HG02970 (cell line): Measurements from ENCODE around the gene COMT.
"Not testable (repeated sequence)": the region's sequence is repeated elsewhere in the genome, so short reads cannot be mapped to it uniquely, and the experiment has no call there.

Experiments used
- ATAC-seq: cut with Tn5 transposase; IDR thresholded peaks from one replicate; pipeline ENCODE4 v1.9.1; 2021; ENCODE audit warnings: mild to moderate bottlenecking, moderate library complexity, moderate number of reproducible peaks; ENCODE audit not compliant: unreplicated experiment, low FRiP score

Gene COMT

DNA sequence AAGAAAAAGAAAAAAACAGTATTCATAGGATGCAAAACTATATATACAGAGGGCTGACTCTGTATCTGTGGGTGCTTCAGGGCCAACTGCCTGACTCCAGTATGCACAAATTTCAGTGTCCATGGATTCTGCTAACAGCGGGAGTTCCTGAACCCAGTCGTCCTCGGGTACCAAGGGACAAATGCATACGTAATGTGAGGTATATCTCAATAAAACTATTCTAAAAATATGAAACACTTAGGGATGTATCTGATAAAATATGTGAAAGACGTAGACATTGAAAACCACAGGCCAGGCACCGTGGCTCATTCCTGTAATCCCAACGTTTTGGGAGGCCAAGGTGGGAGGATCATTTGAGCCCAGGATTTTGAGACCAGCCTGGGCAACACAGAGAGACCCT is 13.9 kb upstream of the COMT start:
- no peak for ATAC-seq

DNA sequence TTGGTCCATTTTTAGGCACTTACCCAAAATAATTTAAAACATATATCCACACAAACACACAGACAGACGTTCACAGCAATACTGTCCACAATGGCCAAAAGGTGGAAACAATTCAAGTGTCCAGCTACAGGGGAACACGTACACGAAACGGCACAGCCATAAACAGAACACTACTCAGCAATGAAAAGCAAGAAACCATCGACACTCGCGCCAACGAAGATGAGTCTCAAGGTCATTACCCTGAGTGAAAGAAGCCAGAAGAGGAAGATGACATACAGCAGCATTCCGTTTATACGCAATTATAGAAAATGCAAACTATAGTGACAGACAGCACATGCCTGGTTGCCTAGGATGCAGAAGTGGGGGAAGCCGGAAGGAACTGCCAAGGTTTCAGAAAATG is 13.4 kb upstream of the COMT start:
- ATAC-seq = no peak

DNA sequence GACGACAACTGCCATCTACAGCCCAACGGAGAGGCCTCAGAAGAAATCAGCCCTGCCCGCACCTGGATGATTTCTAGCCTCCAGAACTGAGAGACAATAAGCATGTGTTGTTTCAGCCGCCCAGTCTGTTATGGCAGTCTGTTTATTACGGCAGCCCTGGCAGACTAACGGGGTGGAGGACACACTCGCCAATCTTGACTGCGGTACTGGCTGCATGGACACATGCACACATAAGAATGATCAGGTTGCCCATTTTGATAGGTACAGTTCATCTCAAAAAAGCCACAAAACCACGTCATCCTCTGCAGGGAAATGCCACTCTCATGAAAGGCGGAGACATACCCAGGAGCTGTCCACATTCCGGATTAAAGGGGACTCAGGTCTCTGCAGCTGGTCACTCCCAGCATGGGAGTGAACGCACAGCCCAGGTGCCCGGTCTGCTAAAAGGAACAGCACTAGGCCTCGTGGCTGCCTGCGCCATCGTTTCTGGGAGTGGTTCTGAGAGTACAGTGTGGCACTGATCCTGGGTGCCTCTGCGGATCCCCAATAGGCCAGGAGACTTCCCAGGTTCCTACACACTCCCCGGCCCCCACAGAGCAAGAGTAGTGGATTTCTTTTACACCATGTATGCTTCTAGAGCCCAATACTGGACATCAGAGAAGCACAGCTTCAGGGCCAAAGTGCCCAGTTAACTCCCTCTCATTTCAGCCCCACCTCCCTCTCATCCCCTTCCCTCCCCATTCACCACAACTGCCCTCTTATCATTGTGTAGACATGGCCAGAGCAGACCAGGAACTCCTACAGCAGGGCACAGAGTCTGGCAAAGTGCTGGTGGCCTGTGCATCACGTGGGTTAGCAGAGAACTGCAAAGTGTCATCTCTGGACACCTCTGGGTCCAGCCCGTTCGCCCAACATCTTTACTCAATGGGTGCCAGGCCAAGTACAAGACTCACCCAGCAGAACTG is 11.7 kb upstream of the COMT start:
- ATAC-seq = no peak

- no peak for ATAC-seq
Measured at GRCh38 chr22:19930551-19931486, 10.8 kb upstream of the COMT start.

DNA sequence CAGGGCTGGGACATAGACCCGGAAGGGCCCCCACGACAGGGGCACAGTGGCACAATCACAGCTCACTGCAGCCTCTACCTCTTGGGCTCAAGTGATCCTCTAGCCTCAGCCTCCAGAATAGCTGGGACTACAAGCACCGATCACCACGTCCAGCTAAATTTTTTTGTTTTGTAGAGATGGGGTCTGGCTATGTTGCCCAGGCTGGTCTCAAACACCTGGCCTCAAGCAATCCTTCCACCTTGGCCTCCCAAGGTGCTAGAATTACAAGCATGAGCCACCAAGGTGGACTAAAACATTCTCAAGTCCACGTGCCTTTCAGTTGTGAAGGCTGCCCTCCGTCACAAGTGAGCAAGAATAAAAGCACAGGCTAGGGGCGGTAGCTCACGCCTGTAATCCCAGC is 10.1 kb upstream of the COMT start:
- ATAC-seq = no peak

DNA sequence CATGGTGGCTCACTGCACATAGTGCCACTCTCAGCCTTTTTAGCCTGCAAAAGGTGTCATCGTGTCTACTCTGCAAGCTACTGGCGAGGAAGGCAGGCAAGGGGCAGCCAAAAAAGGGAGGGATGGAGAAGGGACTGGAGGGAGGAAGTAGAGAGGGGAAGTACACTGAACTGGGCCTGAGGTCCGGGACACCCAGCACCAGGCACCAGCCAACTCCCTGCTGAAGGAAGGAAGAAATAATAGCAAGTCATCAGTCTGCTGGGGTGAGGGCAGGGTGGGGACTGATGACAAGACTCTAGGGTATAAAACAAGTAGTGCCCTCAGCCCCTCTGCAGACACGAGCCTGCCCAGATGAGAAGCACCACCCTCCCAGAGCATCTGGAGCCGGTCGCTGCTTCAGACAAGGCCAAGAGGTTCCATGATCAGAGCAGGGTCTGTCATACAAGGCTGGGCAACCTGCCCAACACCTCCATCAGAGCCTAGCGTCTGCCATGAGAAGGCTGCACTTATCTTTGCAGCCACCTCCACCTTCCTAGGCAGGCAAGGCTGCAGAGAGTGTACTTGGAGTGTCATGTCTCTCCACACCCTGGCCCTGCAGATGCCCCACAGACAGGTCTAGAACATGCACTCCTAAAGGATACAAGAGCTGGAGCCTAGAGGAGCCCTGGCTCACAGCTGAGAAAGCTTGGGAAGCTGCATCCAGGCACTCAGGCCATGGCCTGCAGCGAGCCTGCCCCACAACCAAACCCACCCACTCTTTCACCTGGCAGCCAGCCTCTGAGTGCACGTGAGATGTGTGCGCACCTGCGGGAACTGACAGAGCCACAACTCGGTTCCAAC is 9.0 kb upstream of the COMT start:
- ATAC-seq = no peak

DNA sequence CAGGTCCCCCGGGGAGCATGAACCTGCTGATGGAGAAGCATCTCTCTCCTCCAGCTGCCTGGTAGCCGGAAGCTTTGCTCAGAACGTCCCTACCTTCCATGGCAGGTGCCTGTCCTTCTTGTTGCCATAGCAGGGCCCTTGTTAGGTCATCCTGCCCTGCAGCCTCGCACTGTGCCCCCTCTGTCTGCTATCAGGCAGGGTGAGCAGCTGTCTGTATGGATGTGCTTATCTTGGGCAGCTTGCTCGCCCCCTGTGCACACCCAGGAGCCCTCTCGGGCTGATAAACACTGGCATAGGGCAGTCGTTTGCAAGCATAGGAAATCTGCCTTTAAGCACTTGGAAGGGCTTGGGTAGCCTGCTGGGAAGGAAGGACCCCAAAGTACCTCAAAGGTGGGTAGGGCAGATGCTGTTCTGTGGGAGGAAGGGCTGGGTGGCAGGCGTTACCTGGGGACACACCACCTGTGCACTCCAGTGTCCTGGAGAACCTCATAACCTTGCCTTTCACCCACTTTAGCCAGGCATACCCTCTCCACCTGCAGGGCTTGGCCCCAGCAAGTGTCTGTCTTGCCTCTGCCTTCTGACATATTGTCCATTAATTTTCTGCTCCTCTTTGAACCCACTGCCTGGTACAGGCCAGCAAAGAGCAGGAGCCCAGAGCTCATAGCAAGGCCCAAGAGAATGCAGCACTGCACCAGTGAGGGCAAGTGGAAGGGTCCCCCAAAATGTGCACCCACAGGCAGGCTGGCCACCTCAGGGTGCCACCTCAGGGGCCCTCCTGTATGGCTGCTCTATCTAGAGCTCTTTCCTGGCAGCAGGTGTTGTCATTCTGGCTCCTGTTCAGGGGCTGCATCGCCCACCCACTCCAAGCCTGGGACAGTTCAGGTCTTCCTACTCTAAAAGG is 8.0 kb upstream of the COMT start:
- no peak for ATAC-seq

DNA sequence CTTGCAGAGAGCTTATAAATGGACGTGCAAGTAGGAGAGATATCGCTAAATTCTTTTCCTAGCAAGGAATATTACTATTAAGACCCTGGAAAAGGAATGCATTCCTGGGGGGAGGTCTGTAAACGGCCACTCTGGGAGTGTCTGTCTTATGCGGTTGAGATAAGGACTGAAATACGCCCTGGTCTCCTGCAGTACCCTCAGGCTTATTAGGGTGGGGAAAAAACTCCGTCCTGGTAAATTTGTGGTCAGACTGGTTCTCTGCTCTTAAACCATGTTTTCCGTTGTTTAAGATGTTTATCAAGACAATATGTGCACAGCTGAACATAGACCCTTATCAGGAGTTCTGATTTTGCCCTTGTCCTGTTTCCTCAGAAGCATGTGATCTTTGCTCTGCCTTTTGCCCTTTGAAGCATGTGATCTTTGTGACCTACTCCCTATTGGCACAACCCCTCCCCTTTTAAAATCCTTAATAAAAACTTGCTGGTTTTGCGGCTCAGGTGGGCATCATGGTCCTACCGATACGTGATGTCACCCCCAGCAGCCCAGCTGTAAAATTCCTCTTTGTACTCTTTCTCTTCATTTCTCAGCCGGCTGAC is 6.4 kb upstream of the COMT start:
- ATAC-seq = not testable (repeated sequence)

DNA sequence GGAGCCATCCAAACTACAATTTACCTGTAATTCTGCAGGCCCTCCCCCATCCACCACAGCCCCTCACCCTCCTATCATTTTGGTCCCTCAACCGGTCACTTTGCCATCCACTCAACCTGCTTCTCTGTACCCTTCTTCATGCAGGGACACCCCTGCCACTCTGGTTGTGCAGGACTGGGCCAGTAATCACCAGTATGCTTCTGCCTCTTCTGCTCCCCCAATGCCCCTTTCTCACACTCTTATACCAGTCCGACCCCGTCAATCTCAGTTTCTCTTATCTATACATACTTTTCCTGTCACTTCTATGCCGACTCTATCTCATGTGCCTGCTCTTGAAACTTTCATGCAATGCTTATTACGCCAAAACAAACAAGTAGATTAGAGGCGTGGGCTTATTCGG is 5.1 kb upstream of the COMT start:
- no peak for ATAC-seq

- ATAC-seq = no peak
Measured at GRCh38 chr22:19937616-19938473, 3.7 kb upstream of the COMT start.

DNA sequence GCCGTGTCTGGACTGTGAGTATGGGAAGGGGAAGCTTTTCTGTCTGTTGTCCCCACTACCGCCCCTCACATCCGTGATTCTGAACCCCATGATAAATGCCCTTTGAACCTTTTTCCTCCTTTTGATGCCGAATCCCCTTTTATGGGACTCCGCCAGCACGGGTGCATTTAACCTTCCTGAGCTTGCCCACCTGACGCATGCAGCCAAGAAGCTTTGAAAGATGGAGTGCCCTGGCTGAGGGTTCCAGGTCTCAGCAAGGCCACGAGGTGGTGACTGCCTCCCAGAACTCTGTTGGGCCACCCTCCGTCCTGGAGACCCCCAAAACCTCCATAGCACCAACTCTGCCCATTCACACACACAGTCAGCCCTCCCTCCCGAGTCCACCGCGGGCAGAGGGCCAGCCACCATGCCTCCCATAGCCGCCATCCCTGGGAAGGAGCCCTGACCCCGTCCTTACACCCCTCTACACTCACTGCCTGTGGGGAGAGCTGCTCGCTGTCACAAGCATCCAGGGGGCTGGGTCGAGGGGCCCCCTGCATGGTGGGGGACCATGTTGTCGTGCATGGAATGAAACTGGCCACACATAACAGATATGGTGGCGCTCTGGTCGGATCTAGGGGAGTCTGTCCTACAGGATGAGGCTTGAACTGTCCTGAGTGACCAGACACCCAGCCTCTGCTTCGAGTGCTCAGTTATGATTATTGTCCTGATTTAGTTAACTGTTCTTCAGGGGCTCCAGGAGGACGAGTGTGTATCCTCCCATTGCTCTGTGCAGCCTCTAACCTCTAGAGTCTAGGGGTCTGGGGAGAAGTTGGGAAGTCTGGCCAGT is 822 bp upstream of the COMT start:
- ATAC-seq = no peak

DNA sequence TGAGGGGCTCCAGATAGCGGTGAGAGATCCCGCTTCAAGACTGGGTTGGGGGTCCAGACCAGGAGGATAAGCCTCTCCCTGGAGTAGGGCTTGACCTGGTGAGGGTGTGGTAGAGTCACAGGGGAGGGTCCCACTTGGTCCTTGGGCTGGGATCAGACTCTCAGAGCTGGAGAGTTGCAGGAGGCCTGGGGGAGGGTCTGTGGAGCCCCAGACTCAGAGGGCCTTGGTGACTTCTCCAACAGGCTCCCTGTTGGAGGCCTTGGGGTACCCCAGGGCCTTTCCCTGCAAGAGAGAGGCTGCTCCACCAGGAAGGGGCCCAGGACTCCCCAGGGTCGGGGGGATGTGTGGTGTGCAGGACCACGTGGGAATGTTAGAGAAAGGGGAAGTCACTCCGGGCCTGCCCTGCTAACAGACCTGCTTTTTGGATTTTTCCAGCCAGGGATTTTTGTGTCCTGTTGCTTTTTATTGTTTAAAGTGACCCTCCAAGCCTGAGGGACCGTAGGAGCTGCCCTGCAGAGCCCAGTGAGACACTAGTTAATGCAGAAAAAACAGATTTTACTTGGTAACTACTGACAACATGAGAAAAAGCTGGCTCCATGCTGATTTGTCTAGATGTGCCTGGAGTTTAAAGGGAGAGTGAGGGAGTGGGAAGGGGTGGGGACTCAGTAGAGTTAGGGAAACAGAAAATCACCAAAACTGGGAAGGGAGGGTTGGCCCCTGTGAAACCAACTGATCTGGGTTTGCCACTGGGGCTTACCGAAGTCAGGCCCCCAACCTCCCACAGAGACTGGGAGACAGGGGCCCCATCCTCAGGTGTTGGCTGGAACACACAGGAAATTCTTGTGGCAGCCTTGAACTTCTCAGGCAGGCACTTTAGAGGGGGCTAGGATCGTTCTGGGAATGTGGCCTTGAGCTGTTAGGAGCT is 847 bp downstream of the COMT start:
- no peak for ATAC-seq

DNA sequence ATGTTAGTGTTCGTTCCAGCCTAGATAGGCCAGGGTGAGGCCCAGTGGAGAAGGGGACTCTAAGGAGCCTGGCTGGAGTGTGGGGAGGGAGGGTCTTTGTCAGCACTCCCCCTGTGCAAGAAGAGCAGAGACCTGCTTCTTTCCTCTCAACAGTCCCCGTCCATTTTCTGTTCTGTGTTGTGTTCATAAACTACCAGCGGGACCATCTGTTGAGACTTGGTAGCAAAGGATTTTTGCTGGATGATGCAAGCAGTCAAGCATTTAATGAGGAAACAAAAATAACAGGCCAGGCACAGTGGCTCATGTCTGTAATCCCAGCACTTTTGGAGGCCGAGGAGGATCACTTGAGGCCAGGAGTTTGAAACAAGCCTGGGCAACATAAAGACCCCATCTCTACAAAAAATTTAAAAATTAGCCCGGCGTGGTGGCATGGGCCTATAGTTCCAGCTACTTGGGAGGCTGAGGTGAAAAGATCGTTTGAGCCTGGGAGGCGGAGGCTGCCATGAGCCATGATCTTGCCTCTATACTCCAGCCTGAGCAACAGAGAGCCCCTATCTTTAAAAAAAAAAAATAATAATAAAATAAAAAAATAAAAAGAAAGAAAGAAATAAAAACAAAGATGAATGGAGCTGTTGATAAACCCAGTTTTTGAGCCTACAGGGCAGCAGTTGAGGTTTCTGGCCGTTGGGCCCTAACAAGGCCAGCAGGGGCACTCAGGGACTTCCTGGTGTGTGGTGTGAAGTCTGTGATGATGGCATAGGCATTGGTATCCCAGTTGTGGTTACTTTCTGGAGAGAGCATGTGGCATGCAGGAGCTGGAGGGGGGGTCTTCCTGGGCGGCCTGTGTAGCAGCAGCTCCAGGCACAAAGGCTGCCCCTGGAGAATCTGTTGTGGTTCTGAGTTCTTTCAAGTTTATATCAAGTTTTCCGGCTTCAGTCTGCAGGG is 1.8 kb downstream of the COMT start:
- no peak for ATAC-seq

DNA sequence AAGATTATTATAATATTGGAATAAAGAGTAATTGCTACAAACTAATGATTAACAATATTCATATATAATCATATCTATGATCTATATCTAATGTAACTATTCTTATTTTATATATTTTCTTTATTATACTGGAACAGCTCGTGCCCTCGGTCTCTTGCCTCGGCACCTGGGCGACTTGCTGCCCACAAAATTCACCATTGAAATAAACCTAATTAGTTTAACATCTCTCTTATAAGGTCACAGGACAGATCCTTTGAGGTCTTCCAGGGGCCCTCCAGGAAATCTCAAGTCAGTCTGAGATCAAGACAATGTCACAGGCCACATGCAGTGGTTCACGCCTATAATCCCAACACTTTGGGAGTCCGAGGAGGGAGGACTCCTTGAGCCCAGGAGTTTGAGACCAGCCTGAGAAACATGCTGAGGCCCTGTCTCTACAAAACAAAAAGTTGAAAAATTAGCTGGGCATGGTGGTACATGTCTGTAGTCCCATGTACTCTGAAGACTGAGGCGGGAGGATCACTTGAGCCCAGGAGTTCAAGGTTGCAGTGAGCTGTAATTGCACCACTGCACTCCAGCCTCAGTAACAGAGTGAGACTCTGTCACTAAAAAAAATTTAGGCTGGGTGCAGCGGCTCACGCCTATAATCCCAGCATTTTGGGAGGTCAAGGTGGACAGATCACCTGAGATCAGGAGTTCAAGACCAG is 6.6 kb downstream of the COMT start:
- ATAC-seq = no peak

- no peak for ATAC-seq
Measured at GRCh38 chr22:19951346-19951745, 9.8 kb downstream of the COMT start.
